ENCODE results near the gene AVPR1B.

- TF ChIP-seq CTCF (conservative IDR thresholded peaks at IDR 0.05; ENCODE audit: low read length) (no peak), EZH2phosphoT487 (IDR thresholded peaks at IDR 0.05; ENCODE audit: borderline replicate concordance, low read depth, low read length) (no peak)
Measured at GRCh38 chr1:206110820-206111219, 6.4 kb downstream of the AVPR1B start.

Measured in OCI-LY7 (cell line).